Neural progenitor cell (in vitro differentiated cells): Measurements from ENCODE around the gene TWF2. TPM values are rescaled to one million over a fixed set of nuclear protein-coding genes. Genes with fewer than 3 reads are reported as not detected.

Source experiments
- DNase-seq: peaks from one replicate; pipeline ENCODE4 v3.0.0-alpha.2; 2016; ENCODE audit warnings: low spot score
- H2AFZ ChIP-seq: fragments of 200-600 bp; sonication (generic); replicated peaks from 2 replicates; pipeline ENCODE4 v1.6.1; 2016; ENCODE audit warnings: antibody characterized with exemption
- H3F3A ChIP-seq: fragments of 200-600 bp; sonication (generic); 2 replicates; pipeline ENCODE4 v1.6.1; 2016; ENCODE audit warnings: antibody characterized with exemption, low read depth
- H3K27ac ChIP-seq: fragments of 200-600 bp; sonication (generic); 2 replicates; pipeline ENCODE4 v1.5.1; 2016; ENCODE audit warnings: mild to moderate bottlenecking
- H3K27me3 ChIP-seq: fragments of 200-600 bp; sonication (generic); 2 replicates; pipeline ENCODE4 v1.6.1; 2016; ENCODE audit warnings: mild to moderate bottlenecking, moderate library complexity
- H3K36me3 ChIP-seq: fragments of 200-600 bp; sonication (generic); 2 replicates; pipeline ENCODE4 v1.5.1; 2016
- H3K4me1 ChIP-seq: fragments of 200-600 bp; sonication (generic); 2 replicates; pipeline ENCODE4 v1.6.1; 2016; ENCODE audit warnings: mixed run types
- H3K4me2 ChIP-seq: fragments of 200-600 bp; sonication (generic); 2 replicates; pipeline ENCODE4 v1.6.1; 2016
- H3K4me3 ChIP-seq: fragments of 200-600 bp; sonication (generic); 2 replicates; pipeline ENCODE4 v1.5.1; 2016
- H3K79me2 ChIP-seq: fragments of 200-600 bp; sonication (generic); 2 replicates; pipeline ENCODE4 v1.6.1; 2016; ENCODE audit warnings: low read depth
- H3K9ac ChIP-seq: fragments of 200-600 bp; sonication (generic); 2 replicates; pipeline ENCODE4 v1.6.1; 2016
- H3K9me3 ChIP-seq: fragments of 200-600 bp; sonication (generic); 2 replicates; pipeline ENCODE4 v1.5.1; 2016; ENCODE audit warnings: low read depth
- H4K20me1 ChIP-seq: fragments of 200-600 bp; sonication (generic); 2 replicates; pipeline ENCODE4 v1.6.1; 2016; ENCODE audit warnings: low read depth
- H3K27ac Mint-ChIP-seq: 3 replicates; pipeline ENCODE4 v1.8.0; 2021; ENCODE audit warnings: mixed read lengths
- H3K27me3 Mint-ChIP-seq: 2 replicates; pipeline ENCODE4 v1.8.0; 2022; ENCODE audit warnings: low read depth, mild to moderate bottlenecking, inconsistent platforms, moderate library complexity, mixed read lengths; ENCODE audit not compliant: insufficient read depth
- H3K36me3 Mint-ChIP-seq: 3 replicates; pipeline ENCODE4 v1.8.0; 2021; ENCODE audit warnings: mixed read lengths
- H3K4me1 Mint-ChIP-seq: 3 replicates; pipeline ENCODE4 v1.8.0; 2021; ENCODE audit warnings: mixed read lengths
- H3K4me3 Mint-ChIP-seq: 3 replicates; pipeline ENCODE4 v1.8.0; 2021; ENCODE audit warnings: mild to moderate bottlenecking, moderate library complexity, mixed read lengths
- H3K9me3 Mint-ChIP-seq: 3 replicates; pipeline ENCODE4 v1.8.0; 2020; ENCODE audit warnings: mixed read lengths
- CTCF ChIP-seq: fragments of 200-600 bp; sonication (generic); IDR thresholded peaks from 2 replicates; pipeline ENCODE4 v1.5.1; 2017; ENCODE audit warnings: antibody characterized with exemption, mild to moderate bottlenecking
- EZH2 ChIP-seq: fragments of 200-600 bp; sonication (generic); IDR thresholded peaks from 2 replicates; pipeline ENCODE4 v1.6.1; 2017; ENCODE audit warnings: antibody characterized with exemption, mild to moderate bottlenecking, moderate library complexity
- EZH2phosphoT487 ChIP-seq: fragments of 200-600 bp; sonication (generic); IDR thresholded peaks from 2 replicates; pipeline ENCODE4 v1.6.1; 2017; ENCODE audit warnings: antibody characterized with exemption
- total RNA-seq: library from RNA; depleted of rRNA; stranded (reverse); fragments of >200 nt; gene quantifications from 2 replicates; pipeline ENCODE4 v1.2.3, GENCODE V29; 2015; ENCODE audit warnings: low replicate concordance

TWF2 gene
- total RNA-seq, 1 donor from 2014 or later, result 21.9 TPM

DNA sequence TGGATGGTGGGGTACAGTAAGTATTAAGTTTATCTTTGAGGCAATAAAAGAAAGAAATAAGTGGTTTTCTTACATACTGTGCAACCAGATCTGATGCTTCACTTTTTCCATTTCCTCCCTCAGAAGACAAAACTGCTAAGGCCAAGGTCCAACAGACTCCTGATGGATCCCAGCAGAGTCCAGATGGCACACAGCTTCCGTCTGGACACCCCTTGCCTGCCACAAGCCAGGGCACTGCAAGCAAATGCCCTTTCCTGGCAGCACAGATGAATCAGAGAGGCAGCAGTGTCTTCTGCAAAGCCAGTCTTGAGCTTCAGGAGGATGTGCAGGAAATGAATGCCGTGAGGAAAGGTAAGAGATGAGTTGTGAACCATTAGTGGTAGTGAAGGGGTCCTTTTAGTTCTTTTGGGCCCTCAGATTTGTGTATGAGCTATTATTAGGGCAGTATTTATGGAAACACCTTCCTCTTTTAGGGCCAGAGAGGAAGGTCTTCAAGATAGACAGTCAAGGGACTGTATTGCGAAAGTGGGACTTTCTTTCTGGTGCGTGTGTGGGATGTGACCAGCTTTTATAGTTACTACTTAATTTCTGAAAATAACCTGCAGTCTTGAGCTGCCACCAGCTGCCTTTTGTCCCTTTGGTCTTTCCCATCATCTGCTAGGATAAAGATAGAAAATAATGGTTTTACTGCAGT is 36.4 kb downstream of the TWF2 start:
- no peak overlapping the region for H3K27ac ChIP-seq
- H3K36me3 ChIP-seq, result peaks cover 21% of the 10 kb centered on the region
- DNase-seq, result no peak
- TF ChIP-seq EZH2, result no peak
- no peak for TF ChIP-seq EZH2phosphoT487
- H3K4me3 ChIP-seq, result no peak overlapping the region
- H3F3A ChIP-seq, result no peaks in the 10 kb centered on the region
- Mint-ChIP-seq H3K27me3 (no peaks in the 10 kb centered on the region), H3K4me1 (peaks cover 14% of the 10 kb centered on the region), H3K36me3 (peaks cover 36% of the 10 kb centered on the region), H3K4me3 (no peak overlapping the region), H3K27ac (no peak overlapping the region), H3K9me3 (no peaks in the 10 kb centered on the region)
- H2AFZ ChIP-seq, result no peak overlapping the region
- H3K9ac ChIP-seq, result no peak overlapping the region
- peaks cover 28% of the 10 kb centered on the region for H3K79me2 ChIP-seq
- peaks cover 6% of the 10 kb centered on the region for H3K4me1 ChIP-seq
- no peak overlapping the region for H3K4me2 ChIP-seq
- H4K20me1 ChIP-seq, result peaks cover 12% of the 10 kb centered on the region
- no peaks in the 10 kb centered on the region for H3K27me3 ChIP-seq
- no peaks in the 10 kb centered on the region for H3K9me3 ChIP-seq

DNA sequence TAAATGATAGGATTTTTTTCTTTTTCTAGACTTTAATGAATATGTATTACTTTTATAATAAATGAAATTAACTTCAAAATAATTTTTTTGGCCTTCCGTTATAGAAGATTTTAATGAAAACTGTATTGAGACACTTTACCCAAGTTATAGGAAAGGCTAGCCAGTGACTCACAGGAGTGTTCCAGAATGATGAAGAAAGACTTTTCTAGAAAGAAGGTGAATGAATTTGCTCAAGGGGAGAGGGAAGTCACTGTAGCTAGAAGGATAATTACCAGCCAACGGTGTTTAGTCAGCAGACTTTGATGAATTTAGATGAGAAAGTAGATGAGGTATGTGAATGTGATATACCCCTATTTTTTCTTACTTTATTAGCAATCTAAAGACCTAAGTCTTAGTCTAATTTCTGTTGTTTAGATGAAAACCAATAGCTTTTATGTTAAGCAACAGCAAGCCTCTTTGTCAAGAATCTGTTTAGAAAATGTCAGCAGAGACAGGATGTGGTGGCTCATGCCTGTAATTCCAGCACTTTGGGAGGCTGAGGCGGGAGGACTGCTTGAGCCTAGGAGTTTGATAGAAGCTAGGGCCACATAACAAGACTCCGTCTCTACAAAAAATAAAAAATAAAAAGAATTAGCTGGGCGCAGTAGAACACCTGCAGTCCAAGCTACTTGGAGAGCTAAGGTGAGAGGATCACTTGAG is 37.8 kb downstream of the TWF2 start:
- H3K4me1 ChIP-seq, result peaks cover 9% of the 10 kb centered on the region
- H3K36me3 ChIP-seq, result peaks cover 20% of the 10 kb centered on the region
- H3K27me3 Mint-ChIP-seq, result peaks cover 2% of the 10 kb centered on the region
- peaks cover 16% of the 10 kb centered on the region for H3K4me1 Mint-ChIP-seq
- H3K27ac ChIP-seq, result no peak overlapping the region
- peaks cover 28% of the 10 kb centered on the region for H3K36me3 Mint-ChIP-seq
- no peak overlapping the region for H3K4me3 Mint-ChIP-seq
- no peak overlapping the region for H3K4me3 ChIP-seq
- H2AFZ ChIP-seq, result no peak overlapping the region
- peaks cover 28% of the 10 kb centered on the region for H3K79me2 ChIP-seq
- no peak overlapping the region for H3K27ac Mint-ChIP-seq
- H4K20me1 ChIP-seq, result peaks cover 12% of the 10 kb centered on the region
- no peaks in the 10 kb centered on the region for H3K9me3 Mint-ChIP-seq
- H3K4me2 ChIP-seq, result no peak overlapping the region
- DNase-seq, result no peak
- H3K27me3 ChIP-seq, result no peaks in the 10 kb centered on the region
- no peak for TF ChIP-seq EZH2
- no peak for TF ChIP-seq CTCF
- no peak for TF ChIP-seq EZH2phosphoT487
- no peaks in the 10 kb centered on the region for H3F3A ChIP-seq
- no peaks in the 10 kb centered on the region for H3K9me3 ChIP-seq
- no peak overlapping the region for H3K9ac ChIP-seq

DNA sequence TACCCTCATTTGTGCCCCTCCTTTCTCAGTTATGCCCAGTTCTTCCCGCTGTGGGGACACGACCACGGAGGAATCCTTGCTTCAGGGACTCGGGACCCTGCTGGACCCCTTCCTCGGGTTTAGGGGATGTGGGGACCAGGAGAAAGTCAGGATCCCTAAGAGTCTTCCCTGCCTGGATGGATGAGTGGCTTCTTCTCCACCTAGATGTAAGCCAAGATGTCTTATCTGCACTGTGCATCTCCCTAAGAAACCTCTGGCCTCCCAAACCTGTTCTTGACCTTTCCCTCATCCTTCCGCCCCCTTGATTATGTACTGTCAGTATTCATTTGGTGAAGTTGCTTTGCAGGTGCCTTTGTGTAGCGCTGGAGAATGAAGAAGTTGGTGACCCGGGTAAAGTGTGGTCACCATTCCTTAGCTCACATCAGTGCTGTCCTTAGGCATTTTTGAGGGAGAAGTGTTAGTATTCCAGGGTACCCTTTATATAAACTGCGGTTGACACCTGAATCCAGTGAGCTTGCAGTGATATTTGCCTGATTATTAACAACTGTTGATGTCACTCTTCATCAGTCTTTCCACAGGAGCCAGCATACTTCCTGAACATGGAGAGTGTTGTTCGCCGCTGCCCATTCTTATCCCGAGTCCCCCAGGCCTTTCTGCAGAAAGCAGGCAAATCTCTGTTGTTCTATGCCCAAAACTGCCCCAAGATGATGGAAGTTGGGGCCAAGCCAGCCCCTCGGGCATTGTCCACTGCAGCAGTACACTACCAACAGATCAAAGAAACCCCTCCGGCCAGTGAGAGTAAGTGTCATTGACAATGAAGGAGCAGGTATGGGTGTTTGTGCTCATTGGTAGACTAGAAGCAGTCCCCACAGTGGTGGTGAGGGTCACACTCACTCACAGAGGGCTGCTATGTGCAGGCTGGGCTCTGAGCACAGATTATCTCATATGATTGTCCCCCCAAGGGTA is 40.0 kb downstream of the TWF2 start:
- peaks cover 28% of the 10 kb centered on the region for H3K79me2 ChIP-seq
- no peak overlapping the region for H2AFZ ChIP-seq
- no peaks in the 10 kb centered on the region for H3F3A ChIP-seq
- H3K36me3 Mint-ChIP-seq, result peaks cover 19% of the 10 kb centered on the region
- no peak overlapping the region for H3K27ac ChIP-seq
- peaks cover 12% of the 10 kb centered on the region for H4K20me1 ChIP-seq
- H3K9ac ChIP-seq, result peak overlapping the region; percentile 75
- peaks cover 2% of the 10 kb centered on the region for H3K27me3 Mint-ChIP-seq
- peak overlapping the region; percentile 99 for H3K4me3 Mint-ChIP-seq
- peaks cover 16% of the 10 kb centered on the region for H3K4me1 Mint-ChIP-seq
- peaks cover 9% of the 10 kb centered on the region for H3K4me1 ChIP-seq
- H3K4me3 ChIP-seq, result peak overlapping the region; percentile 78
- no peak for DNase-seq
- H3K27ac Mint-ChIP-seq, result peak overlapping the region; percentile 85
- peak overlapping the region; percentile 91 for H3K4me2 ChIP-seq
- peaks cover 16% of the 10 kb centered on the region for H3K36me3 ChIP-seq
- no peaks in the 10 kb centered on the region for H3K9me3 ChIP-seq
- TF ChIP-seq CTCF (no peak), EZH2phosphoT487 (no peak), EZH2 (no peak)
- no peaks in the 10 kb centered on the region for H3K9me3 Mint-ChIP-seq
- H3K27me3 ChIP-seq, result no peaks in the 10 kb centered on the region
